ENCODE data around the gene ETFRF1. TPM values are rescaled to one million over a fixed set of nuclear protein-coding genes. Genes with fewer than 3 reads are reported as not detected.

The ETFRF1 gene
- total RNA-seq, 1 experiment from 2014 or later, result 15.9 TPM

GRCh38 chr12:25162866-25163265 is 32.2 kb upstream of the ETFRF1 start:
- Histone ChIP-seq H3K9me3 (ENCODE audit: insufficient read depth, low read depth) (no peaks in the 10 kb centered on the region), H3K9me2 (ENCODE audit: insufficient read depth) (no peaks in the 10 kb centered on the region), H3K27me3 (ENCODE audit: insufficient read depth, low read depth) (no peaks in the 10 kb centered on the region), H3K36me3 (ENCODE audit: low read depth) (no peaks in the 10 kb centered on the region), H3K4me3 (no peak overlapping the region), H3K4me1 (replicated peaks; ENCODE audit: insufficient read depth) (no peaks in the 10 kb centered on the region), H3F3A (ENCODE audit: insufficient read depth, low read depth) (no peaks in the 10 kb centered on the region), H3K4me2 (no peak overlapping the region), H4K20me1 (ENCODE audit: insufficient read depth) (no peaks in the 10 kb centered on the region), H2AFZ (no peak overlapping the region), H3K79me2 (ENCODE audit: low read depth) (no peaks in the 10 kb centered on the region), H3K27ac (no peak overlapping the region)
- POLR2A ChIA-PET (ENCODE audit: unreplicated experiment), result no interaction called here
- BruUV-seq (replicated peaks), result no TSS peak
- intact Hi-C loops (cut with micrococcal nuclease; ENCODE audit: unreplicated experiment), result no loop called here
- no peak for DNase-seq
- CTCF ChIA-PET, result no interaction called here
- no peak for TF ChIP-seq CTCF (conservative IDR thresholded peaks at IDR 0.05)
- no peak for TF ChIP-seq EZH2 (IDR thresholded peaks at IDR 0.05; ENCODE audit: low read depth)

- intact Hi-C loops (cut with micrococcal nuclease; ENCODE audit: unreplicated experiment), result no loop called here
- no peak overlapping the region for H3K4me2 ChIP-seq
- H3K9me3 ChIP-seq (ENCODE audit: insufficient read depth, low read depth), result no peaks in the 10 kb centered on the region; the same call in 1 of the 2 replicates
- BruUV-seq (replicated peaks), result no TSS peak
- no peak overlapping the region for H3K4me3 ChIP-seq
- CTCF ChIA-PET, result no interaction called here
- H3K4me1 ChIP-seq (replicated peaks; ENCODE audit: insufficient read depth), result no peaks in the 10 kb centered on the region
- H4K20me1 ChIP-seq (ENCODE audit: insufficient read depth), result no peaks in the 10 kb centered on the region
- H3K27ac ChIP-seq, result no peak overlapping the region
- H3K36me3 ChIP-seq (ENCODE audit: low read depth), result no peaks in the 10 kb centered on the region
- TF ChIP-seq EZH2 (IDR thresholded peaks at IDR 0.05; ENCODE audit: low read depth), result no peak
- TF ChIP-seq CTCF (conservative IDR thresholded peaks at IDR 0.05), result no peak
- DNase-seq, result no peak
- no peaks in the 10 kb centered on the region for H3K79me2 ChIP-seq (ENCODE audit: low read depth)
- POLR2A ChIA-PET (ENCODE audit: unreplicated experiment), result no interaction called here
- no peaks in the 10 kb centered on the region for H3K27me3 ChIP-seq (ENCODE audit: insufficient read depth, low read depth)
- H3F3A ChIP-seq (ENCODE audit: insufficient read depth, low read depth), result no peaks in the 10 kb centered on the region
- H3K9me2 ChIP-seq (ENCODE audit: insufficient read depth), result no peaks in the 10 kb centered on the region
- 0 out of 2 replicates have a peak overlapping the region, but pooled peaks have one; percentile 49 for H2AFZ ChIP-seq
Measured at GRCh38 chr12:25182765-25183164, 12.3 kb upstream of the ETFRF1 start.

- Histone ChIP-seq H3K4me1 (replicated peaks; ENCODE audit: insufficient read depth) (no peaks in the 10 kb centered on the region), H3K4me3 (no peak overlapping the region), H3K27ac (no peak overlapping the region), H3K4me2 (no peak overlapping the region), H3K9me2 (ENCODE audit: insufficient read depth) (no peaks in the 10 kb centered on the region), H3K79me2 (ENCODE audit: low read depth) (no peaks in the 10 kb centered on the region), H3F3A (ENCODE audit: insufficient read depth, low read depth) (no peaks in the 10 kb centered on the region), H3K36me3 (ENCODE audit: low read depth) (no peaks in the 10 kb centered on the region), H4K20me1 (ENCODE audit: insufficient read depth) (no peaks in the 10 kb centered on the region), H3K9me3 (ENCODE audit: insufficient read depth, low read depth) (no peaks in the 10 kb centered on the region; the same call in 1 of the 2 replicates), H2AFZ (no peak overlapping the region), H3K27me3 (ENCODE audit: insufficient read depth, low read depth) (no peaks in the 10 kb centered on the region)
- DNase-seq, result no peak
- TF ChIP-seq EZH2 (IDR thresholded peaks at IDR 0.05; ENCODE audit: low read depth), result no peak
- TF ChIP-seq CTCF (conservative IDR thresholded peaks at IDR 0.05), result no peak
- ChIA-PET CTCF (no interaction called here), POLR2A (ENCODE audit: unreplicated experiment) (no interaction called here)
- no TSS peak for BruUV-seq (replicated peaks)
- intact Hi-C loops (cut with micrococcal nuclease; ENCODE audit: unreplicated experiment), result no loop called here
Measured at GRCh38 chr12:25184132-25184531, 10.9 kb upstream of the ETFRF1 start.
